Measurements from ENCODE around the gene CCNK. TPM values are rescaled to one million over a fixed set of nuclear protein-coding genes. Genes with fewer than 3 reads are reported as not detected.

Gene CCNK
- total RNA-seq, 1 experiment from 2014 or later, result 80.1 TPM

GRCh38 chr14:99527026-99527425, 45.8 kb downstream of the CCNK start:
- H3K27me3 Mint-ChIP-seq (ENCODE audit: low read depth), result peaks cover 2% of the 10 kb centered on the region
- WGBS (ENCODE audit: extremely low coverage, insufficient read length, low lambda C conversion rate), result no CpG with 5 or more reads among the region's 12 CpGs
- peaks cover 13% of the 10 kb centered on the region; the same call in 1 of the 2 replicates for H3K4me1 ChIP-seq (ENCODE audit: insufficient read depth, low read length)

More at GRCh38 chr14:99527026-99527425, 45.8 kb downstream of the CCNK start:
- Histone ChIP-seq H4K20me1 (ENCODE audit: control insufficient read depth, insufficient read depth, insufficient read length) (no peaks in the 10 kb centered on the region), H3T11ph (ENCODE audit: low read length) (no peak overlapping the region), H3K56ac (ENCODE audit: insufficient read length, low read depth, low read length) (no peak overlapping the region), H4K5ac (ENCODE audit: insufficient read length, low read depth, low read length) (no peak overlapping the region), H3K4me2 (ENCODE audit: insufficient read depth, insufficient read length, low read length) (no peak overlapping the region), H3K23me2 (ENCODE audit: insufficient read length, low read depth, low read length, poor library complexity, severe bottlenecking) (no peaks in the 10 kb centered on the region), H2AK5ac (ENCODE audit: insufficient read length, low read length) (no peak overlapping the region), H3K23ac (ENCODE audit: insufficient read length, low read depth, low read length) (no peak overlapping the region), H3K14ac (ENCODE audit: insufficient read depth, low read length) (no peak overlapping the region), H2BK12ac (ENCODE audit: insufficient read length, low read depth, low read length) (no peak overlapping the region), H2BK20ac (ENCODE audit: low read depth, low read length, poor library complexity, severe bottlenecking) (no peak overlapping the region), H4K91ac (ENCODE audit: insufficient read length, low read depth, low read length) (no peak overlapping the region), H3K18ac (ENCODE audit: insufficient read length, low read depth, low read length) (no peak overlapping the region), H2BK120ac (ENCODE audit: low read depth, low read length, poor library complexity, severe bottlenecking) (no peak overlapping the region), H2AFZ (ENCODE audit: low read length) (no peak overlapping the region), H3K79me2 (ENCODE audit: insufficient read depth, low read length) (no peaks in the 10 kb centered on the region), H3K9ac (ENCODE audit: extremely low read depth, insufficient read length, low read length) (no peak overlapping the region), H3K9me3 (ENCODE audit: control insufficient read depth, low read depth, low read length) (no peaks in the 10 kb centered on the region), H3K4ac (ENCODE audit: low read depth, low read length) (no peak overlapping the region), H3K27ac (ENCODE audit: insufficient read length, low read depth, low read length) (no peak overlapping the region), H4K8ac (replicated peaks; ENCODE audit: insufficient read length, low read depth, low read length) (no peak overlapping the region), H3K79me1 (ENCODE audit: insufficient read depth, low read depth, low read length, poor library complexity, severe bottlenecking) (no peaks in the 10 kb centered on the region), H2BK15ac (ENCODE audit: low read depth, low read length) (no peak overlapping the region), H3K27me3 (ENCODE audit: insufficient read depth, low read length) (no peaks in the 10 kb centered on the region), H2BK5ac (ENCODE audit: insufficient read length, low read length) (no peak overlapping the region)
- TF ChIP-seq, protein P1, sequence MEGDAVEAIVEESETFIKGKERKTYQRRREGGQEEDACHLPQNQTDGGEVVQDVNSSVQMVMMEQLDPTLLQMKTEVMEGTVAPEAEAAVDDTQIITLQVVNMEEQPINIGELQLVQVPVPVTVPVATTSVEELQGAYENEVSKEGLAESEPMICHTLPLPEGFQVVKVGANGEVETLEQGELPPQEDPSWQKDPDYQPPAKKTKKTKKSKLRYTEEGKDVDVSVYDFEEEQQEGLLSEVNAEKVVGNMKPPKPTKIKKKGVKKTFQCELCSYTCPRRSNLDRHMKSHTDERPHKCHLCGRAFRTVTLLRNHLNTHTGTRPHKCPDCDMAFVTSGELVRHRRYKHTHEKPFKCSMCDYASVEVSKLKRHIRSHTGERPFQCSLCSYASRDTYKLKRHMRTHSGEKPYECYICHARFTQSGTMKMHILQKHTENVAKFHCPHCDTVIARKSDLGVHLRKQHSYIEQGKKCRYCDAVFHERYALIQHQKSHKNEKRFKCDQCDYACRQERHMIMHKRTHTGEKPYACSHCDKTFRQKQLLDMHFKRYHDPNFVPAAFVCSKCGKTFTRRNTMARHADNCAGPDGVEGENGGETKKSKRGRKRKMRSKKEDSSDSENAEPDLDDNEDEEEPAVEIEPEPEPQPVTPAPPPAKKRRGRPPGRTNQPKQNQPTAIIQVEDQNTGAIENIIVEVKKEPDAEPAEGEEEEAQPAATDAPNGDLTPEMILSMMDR (conservative IDR thresholded peaks at IDR 0.05), result no peak
- peak overlapping the region in 2 of 3 experiments; percentile 40 to 82; a peak in 4 of 7 replicates for H3K27ac Mint-ChIP-seq
- H3K4me1 Mint-ChIP-seq, result peaks cover 68 to 83% of the 10 kb centered on the region in 2 experiments
- no peak for DNase-seq
- peaks cover 0 to 7% (median 0%) of the 10 kb centered on the region in 3 experiments; a peak in 1 of 7 replicates for H3K36me3 Mint-ChIP-seq (ENCODE audit: insufficient read depth in 1 of 3, low read depth in 3 of 3)
- H3K4me3 Mint-ChIP-seq, result no peak overlapping the region
- H3K9me3 Mint-ChIP-seq, result no peaks in the 10 kb centered on the region
